H1 (cell line): Measurements from ENCODE around the gene ARHGEF3. TPM values are rescaled to one million over a fixed set of nuclear protein-coding genes. Genes with fewer than 3 reads are reported as not detected.

ENCODE experiments used
- CTCF ChIA-PET: fragments of 300-600 bp; sonication (Branson Sonifier 250); formaldehyde crosslinking; loops from one replicate; lab custom pipeline; 2021; ENCODE audit not compliant: partially characterized antibody; lab: Charles Lee
- POLR2A ChIA-PET: fragments of 300-600 bp; sonication (Branson Sonifier 250); formaldehyde crosslinking; loops from one replicate; lab custom pipeline; 2021; ENCODE audit warnings: inconsistent platforms; ENCODE audit not compliant: partially characterized antibody; lab: Charles Lee
- DNase-seq, 2 experiments: peaks; one replicate each; pipeline versions ENCODE4 v3.0.0 to v3.0.0-alpha.2; 2010 to 2022; ENCODE audit warnings: low spot score in 2 of 2, low read depth in 1 of 2, mixed read lengths in 1 of 2
- FAIRE-seq: peaks from 2 replicates; lab custom pipeline; 2011; peaks lifted over from hg19 to GRCh38; lab: Jason Lieb, UNC
- H2AFZ ChIP-seq: 2 replicates; pipeline ENCODE4 v1.8.1; 2012; ENCODE audit warnings: low read length, inconsistent platforms
- H2AK5ac ChIP-seq: 2 replicates; pipeline ENCODE4 v1.6.1; 2013; ENCODE audit warnings: low read depth, low read length
- H2BK120ac ChIP-seq: replicated peaks from 2 replicates; pipeline ENCODE3; 2013; ENCODE audit warnings: low read depth, low read length, inconsistent platforms
- H2BK12ac ChIP-seq: 2 replicates; pipeline ENCODE4 v1.6.1; 2013; ENCODE audit warnings: low read depth, low read length
- H2BK15ac ChIP-seq: 2 replicates; pipeline ENCODE4 v1.6.1; 2013; ENCODE audit warnings: low read length
- H2BK20ac ChIP-seq: 2 replicates; pipeline ENCODE4 v1.6.1; 2013; ENCODE audit warnings: low read length
- H2BK5ac ChIP-seq: 2 replicates; pipeline ENCODE4 v1.6.1; 2013; ENCODE audit warnings: low read depth, low read length
- H3K14ac ChIP-seq: 2 replicates; pipeline ENCODE4 v1.6.1; 2013; ENCODE audit warnings: inconsistent platforms; ENCODE audit not compliant: insufficient read length
- H3K18ac ChIP-seq: 2 replicates; pipeline ENCODE4 v1.6.1; 2013; ENCODE audit warnings: low read length; ENCODE audit errors: extremely low read depth
- H3K23ac ChIP-seq: 2 replicates; pipeline ENCODE4 v1.6.1; 2013; ENCODE audit warnings: inconsistent platforms; ENCODE audit not compliant: insufficient read length
- H3K23me2 ChIP-seq: 2 replicates; pipeline ENCODE4 v1.6.1; 2013; ENCODE audit warnings: low read depth, low read length
- H3K27ac ChIP-seq: 2 replicates; pipeline ENCODE4 v1.6.1; 2011; ENCODE audit warnings: low read depth, low read length, inconsistent platforms
- H3K27me3 ChIP-seq, 4 experiments: replicated peaks in 1 of 4; 1 replicate in 1 of 4; 2 replicates in 3 of 4; pipeline versions ENCODE4 v1.6.1 to v1.8.1; 2011 to 2013; ENCODE audit warnings: low read length in 3 of 4, mild to moderate bottlenecking in 3 of 4, inconsistent platforms in 2 of 4, mixed read lengths in 2 of 4, moderate library complexity in 1 of 4; ENCODE audit not compliant: control insufficient read depth in 3 of 4, insufficient read depth in 3 of 4; ENCODE audit errors: extremely low read depth in 1 of 4
- H3K36me3 ChIP-seq, 4 experiments: 2 replicates each; pipeline versions ENCODE4 v1.6.1 to v1.8.1; 2011 to 2013; ENCODE audit warnings: mild to moderate bottlenecking in 4 of 4, low read length in 3 of 4, moderate library complexity in 2 of 4, control low read depth in 1 of 4, inconsistent platforms in 1 of 4; ENCODE audit not compliant: insufficient read depth in 4 of 4, control insufficient read depth in 2 of 4
- H3K4ac ChIP-seq: replicated peaks from 2 replicates; pipeline ENCODE3; 2013; ENCODE audit warnings: low read length, low read depth, mixed read lengths, inconsistent platforms; ENCODE audit not compliant: insufficient read length
- H3K4me1 ChIP-seq, 4 experiments: replicated peaks in 1 of 4; 1 replicate in 1 of 4; 2 replicates in 3 of 4; pipeline versions ENCODE4 v1.6.1 to v1.8.1; 2011 to 2013; ENCODE audit warnings: low read length in 3 of 4, inconsistent platforms in 2 of 4, mixed read lengths in 1 of 4; ENCODE audit not compliant: insufficient read depth in 4 of 4, control insufficient read depth in 3 of 4
- H3K4me2 ChIP-seq, 2 experiments: 2 replicates each; pipeline versions ENCODE4 v1.6.1 to v1.8.1; 2011 to 2013; ENCODE audit warnings: low read depth in 2 of 2, low read length in 2 of 2, control low read depth in 1 of 2, inconsistent platforms in 1 of 2, mild to moderate bottlenecking in 1 of 2; ENCODE audit not compliant: insufficient read depth in 1 of 2
- H3K4me3 ChIP-seq, 4 experiments: fragments of 200-600, 300-600 bp in 1 of 4; sonication (generic), shearing (Covaris generic), sonication (Bioruptor Twin) in 1 of 4; 2 replicates each; pipeline versions ENCODE4 v1.5.1 to v1.8.1; 2011 to 2016; ENCODE audit warnings: low read length in 4 of 4, low read depth in 3 of 4, control low read depth in 2 of 4, inconsistent platforms in 2 of 4, mild to moderate bottlenecking in 2 of 4, mixed read lengths in 1 of 4, moderate library complexity in 1 of 4; ENCODE audit not compliant: insufficient read depth in 2 of 4; ENCODE audit errors: extremely low read depth in 1 of 4
- H3K56ac ChIP-seq: replicated peaks from 2 replicates; pipeline ENCODE3; 2013; ENCODE audit warnings: low read depth, mild to moderate bottlenecking, mixed read lengths, low read length, inconsistent platforms; ENCODE audit not compliant: insufficient read length
- H3K79me1 ChIP-seq: 2 replicates; pipeline ENCODE4 v1.6.1; 2013; ENCODE audit warnings: low read depth, low read length, control low read depth
- H3K79me2 ChIP-seq, 2 experiments: 2 replicates each; pipeline versions ENCODE4 v1.6.1 to v1.8.1; 2012 to 2013; ENCODE audit warnings: low read length in 2 of 2, mild to moderate bottlenecking in 2 of 2, inconsistent platforms in 1 of 2; ENCODE audit not compliant: insufficient read depth in 2 of 2, control insufficient read depth in 1 of 2
- H3K9ac ChIP-seq, 4 experiments: replicated peaks in 1 of 4; 1 replicate in 1 of 4; 2 replicates in 3 of 4; pipeline versions ENCODE4 v1.6.1 to v1.8.1; 2011 to 2013; ENCODE audit warnings: low read depth in 3 of 4, low read length in 3 of 4, control low read depth in 2 of 4, mild to moderate bottlenecking in 2 of 4, moderate library complexity in 2 of 4, inconsistent platforms in 1 of 4; ENCODE audit errors: extremely low read depth in 1 of 4
- H3K9me3 ChIP-seq, 2 experiments: 2 replicates each; pipeline versions ENCODE4 v1.6.1 to v1.8.1; 2012 to 2013; ENCODE audit warnings: mild to moderate bottlenecking in 2 of 2, moderate library complexity in 2 of 2, control low read depth in 1 of 2, inconsistent platforms in 1 of 2, low read depth in 1 of 2, low read length in 1 of 2, mixed read lengths in 1 of 2; ENCODE audit not compliant: insufficient read depth in 2 of 2
- H4K20me1 ChIP-seq, 2 experiments: replicated peaks in 1 of 2; 2 replicates each; pipeline versions ENCODE3 to v1.8.1; 2011 to 2013; ENCODE audit warnings: inconsistent platforms in 2 of 2, low read length in 2 of 2, mild to moderate bottlenecking in 1 of 2; ENCODE audit not compliant: insufficient read depth in 2 of 2, control insufficient read depth in 1 of 2
- H4K5ac ChIP-seq: 2 replicates; pipeline ENCODE4 v1.6.1; 2013; ENCODE audit warnings: low read length, low read depth, mixed read lengths, inconsistent platforms; ENCODE audit not compliant: insufficient read length
- H4K8ac ChIP-seq: 2 replicates; pipeline ENCODE4 v1.8.0; 2013; ENCODE audit warnings: mild to moderate bottlenecking, moderate library complexity, low read length, inconsistent platforms; ENCODE audit not compliant: insufficient read depth; ENCODE audit errors: extremely low read depth
- H4K91ac ChIP-seq: replicated peaks from 2 replicates; pipeline ENCODE3; 2013; ENCODE audit warnings: low read length, mixed read lengths, inconsistent platforms; ENCODE audit not compliant: insufficient read length
- ATF3 ChIP-seq: IDR thresholded peaks from 2 replicates; pipeline ENCODE4 v1.6.1; 2011; ENCODE audit warnings: low read depth, mild to moderate bottlenecking, low read length; ENCODE audit not compliant: insufficient read depth
- CHD2 ChIP-seq: IDR thresholded peaks from 2 replicates; pipeline ENCODE4 v1.6.1; 2012; ENCODE audit warnings: low read length, improper control_type of control experiment
- NANOG ChIP-seq: IDR thresholded peaks from 2 replicates; pipeline ENCODE4 v1.6.1; 2011; ENCODE audit warnings: low read length, low read depth, mild to moderate bottlenecking, inconsistent platforms; ENCODE audit not compliant: insufficient read depth, poor library complexity, severe bottlenecking
- PHF8 ChIP-seq: fragments of 200-600 bp; sonication (generic); conservative IDR thresholded peaks from 2 replicates; pipeline ENCODE4 v1.7.1; 2012; ENCODE audit warnings: low read depth, mild to moderate bottlenecking, inconsistent platforms, low read length, moderate library complexity
- POLR2A ChIP-seq, 2 experiments: IDR thresholded peaks; 1 replicate in 1 of 2; 2 replicates in 1 of 2; pipeline ENCODE4 v1.6.1; 2011; ENCODE audit warnings: low read depth in 2 of 2, low read length in 2 of 2, mild to moderate bottlenecking in 2 of 2; ENCODE audit errors: control extremely low read depth in 1 of 2
- RBBP5 ChIP-seq: IDR thresholded peaks from 2 replicates; pipeline ENCODE4 v1.7.1; 2012; ENCODE audit warnings: low read depth, mild to moderate bottlenecking, inconsistent platforms, low read length, moderate library complexity, borderline replicate concordance
- TAF1 ChIP-seq: IDR thresholded peaks from 2 replicates; pipeline ENCODE4 v1.6.1; 2011; ENCODE audit warnings: mild to moderate bottlenecking, low read depth, low read length
- TCF12 ChIP-seq: IDR thresholded peaks from 2 replicates; pipeline ENCODE4 v1.6.1; 2011; ENCODE audit warnings: low read depth, mild to moderate bottlenecking, low read length
- USF2 ChIP-seq: IDR thresholded peaks from 2 replicates; pipeline ENCODE4 v1.6.1; 2011; ENCODE audit warnings: low read length, improper control_type of control experiment
- YY1 ChIP-seq: IDR thresholded peaks from 2 replicates; pipeline ENCODE4 v1.6.1; 2011; ENCODE audit warnings: low read depth, mild to moderate bottlenecking, low read length
- WGBS, 2 experiments: shearing (Covaris generic) in 1 of 2; methylation state at CpG; one replicate each; pipeline versions ENCODE4 v1.1.6 to v1.1.7; 2013 to 2015; ENCODE audit warnings: low lambda C conversion rate in 2 of 2, mixed read lengths in 2 of 2, inconsistent platforms in 1 of 2, low coverage in 1 of 2, missing lambda C conversion rate in 1 of 2; ENCODE audit not compliant: insufficient replicate concordance in 2 of 2, insufficient coverage in 1 of 2, insufficient read length in 1 of 2; ENCODE audit errors: extremely low coverage in 1 of 2, missing lambda C conversion rate in 1 of 2; 5-methylcytosine and 5-hydroxymethylcytosine counted together
- polyA plus RNA-seq, 7 experiments: library from polyadenylated mRNA; depleted of rRNA in 3 of 7; stranded (reverse) in 5 of 7; unstranded in 2 of 7; fragments of >200 nt in 5 of 7; fragments of 200-250 nt in 2 of 7; gene quantifications; 1 replicate in 5 of 7; 2 replicates in 1 of 7; 4 replicates in 1 of 7; pipeline versions ENCODE4 v1.2.1 to v1.2.3, GENCODE V29; 2011 to 2013; ENCODE audit warnings: missing spikeins in 2 of 7, mixed read lengths in 2 of 7
- total RNA-seq: library from RNA; stranded (reverse); fragmentation: NEBNext Ultra II Directional; extraction: Animal tissue kit (Norgen Biotek cat#: 25700); gene quantifications from 2 replicates; pipeline ENCODE4 v1.2.1, GENCODE V29; 2021
- TF ChIP-seq, protein P1 (sequence below): IDR thresholded peaks from 2 replicates; pipeline ENCODE4 v1.6.1; 2012; ENCODE audit warnings: inconsistent platforms

Gene ARHGEF3
- total and polyA plus RNA-seq, 2 of the 8 experiments (the other 6 are each of a cell fraction or from before 2014, with no cell fraction given), result 2.8 to 6.0 TPM

DNA sequence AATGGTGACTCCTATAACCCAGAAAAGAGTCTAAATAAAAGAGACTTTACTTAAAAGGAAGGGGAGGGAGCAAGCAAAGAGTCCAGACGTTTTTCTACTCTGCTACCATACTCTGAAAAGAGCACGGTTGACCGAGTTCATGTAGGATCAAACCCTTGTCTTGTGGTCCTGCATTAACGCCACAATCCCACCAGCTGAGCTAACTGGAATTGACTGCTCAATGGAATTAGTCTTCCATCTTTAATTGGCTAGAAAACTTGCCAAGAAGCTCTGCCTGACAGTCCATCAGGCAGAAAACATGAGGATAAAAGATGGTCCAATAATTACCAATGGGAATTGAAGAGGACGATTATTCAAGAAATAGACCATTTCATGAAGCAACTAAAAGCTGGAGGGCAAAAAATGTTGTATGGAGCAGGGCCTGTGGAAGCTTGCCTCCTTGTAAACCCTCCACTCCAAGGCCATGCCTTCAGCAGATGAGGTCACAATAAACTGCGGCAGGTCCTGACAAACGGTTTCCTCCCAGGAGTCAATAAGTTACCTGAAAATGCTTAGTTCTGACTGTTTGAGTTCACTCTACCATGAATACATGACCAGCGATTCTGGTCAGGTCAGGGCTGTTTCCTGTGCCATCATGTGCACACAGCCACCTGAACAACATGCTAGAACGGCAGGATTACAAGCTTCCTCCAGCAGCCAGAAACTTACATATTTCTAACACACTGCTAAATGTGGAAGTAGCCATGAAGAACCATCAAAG lies 35.6 kb upstream of the ARHGEF3 start:
- H2AFZ ChIP-seq, result no peak overlapping the region
- H3K23ac ChIP-seq, result no peak overlapping the region
- no peak overlapping the region for H3K4me3 ChIP-seq
- H3K79me1 ChIP-seq, result no peaks in the 10 kb centered on the region
- no peak overlapping the region for H3K14ac ChIP-seq
- H3K27ac ChIP-seq, result no peak overlapping the region
- H3K18ac ChIP-seq, result no peak overlapping the region
- H2BK5ac ChIP-seq, result no peak overlapping the region
- H4K8ac ChIP-seq, result no peak overlapping the region
- ChIA-PET CTCF (interaction anchor here (0.9 to 3.1 kb wide), 3 partner anchors 19 to 37 kb away, joined by 3 to 10 read pairs (median 3); partner anchors contain the start of gene ARHGEF3), POLR2A (interaction anchor here (1.1 kb wide), 1 partner anchor 11 kb away, joined by 3 read pairs; no protein-coding TSS in a partner anchor)
- H3K9ac ChIP-seq, result no peak overlapping the region
- no peak overlapping the region for H3K4ac ChIP-seq
- no peaks in the 10 kb centered on the region for H3K23me2 ChIP-seq
- no peak overlapping the region for H3K56ac ChIP-seq
- no peak for FAIRE-seq
- no peaks in the 10 kb centered on the region for H3K27me3 ChIP-seq
- no peaks in the 10 kb centered on the region for H3K36me3 ChIP-seq
- DNase-seq, result no peak
- H4K20me1 ChIP-seq, result no peaks in the 10 kb centered on the region
- H2BK120ac ChIP-seq, result no peak overlapping the region
- WGBS, 2 experiments, result 89% methylated on average over 9 of the region's 9 CpGs; no CpG with 5 or more reads in 1 of the 2 experiments
- H4K5ac ChIP-seq, result no peak overlapping the region
- no peaks in the 10 kb centered on the region for H3K79me2 ChIP-seq
- H3K9me3 ChIP-seq, result no peaks in the 10 kb centered on the region
- H2BK20ac ChIP-seq, result no peak overlapping the region
- H3K4me2 ChIP-seq, result no peak overlapping the region
- no peaks in the 10 kb centered on the region for H3K4me1 ChIP-seq
- H2BK12ac ChIP-seq, result no peak overlapping the region
- H2BK15ac ChIP-seq, result no peak overlapping the region
- H2AK5ac ChIP-seq, result no peak overlapping the region
- H4K91ac ChIP-seq, result no peak overlapping the region
- TF ChIP-seq TCF12 (no peak), NANOG (no peak), RBBP5 (no peak), TAF1 (no peak), CHD2 (no peak), YY1 (no peak), USF2 (no peak), POLR2A (IDR thresholded peaks at IDR 0.05; ENCODE audit: control extremely low read depth in 1 of 2, low read depth in 2 of 2, low read length in 2 of 2) (no peak), ATF3 (no peak), PHF8 (no peak)
- TF ChIP-seq, protein P1, sequence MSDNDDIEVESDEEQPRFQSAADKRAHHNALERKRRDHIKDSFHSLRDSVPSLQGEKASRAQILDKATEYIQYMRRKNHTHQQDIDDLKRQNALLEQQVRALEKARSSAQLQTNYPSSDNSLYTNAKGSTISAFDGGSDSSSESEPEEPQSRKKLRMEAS, result no peak
